Calu3 (cell line): Measurements from ENCODE around the gene MED15. TPM values are rescaled to one million over a fixed set of nuclear protein-coding genes. Genes with fewer than 3 reads are reported as not detected.
"Not testable (repeated sequence)": the region's sequence is repeated elsewhere in the genome, so short reads cannot be mapped to it uniquely, and the experiment has no call there.

ENCODE experiments used
- BruUV-seq: library from RNA; stranded (reverse); fragments of 400-500 nt; replicated peaks from 2 replicates; lab custom pipeline; 2021; lab: Mats Ljungman, UMichigan
- CTCF ChIA-PET: fragments of 300-600 bp; sonication (Branson Sonifier 250); formaldehyde crosslinking; loops from one replicate; lab custom pipeline; 2022; ENCODE audit warnings: antibody characterized with exemption; lab: Charles Lee
- DNase-seq: peaks from one replicate; pipeline ENCODE4 v3.0.0; 2022
- H3K27ac Mint-ChIP-seq: one replicate; pipeline ENCODE4 v1.8.0; 2022; ENCODE audit warnings: mixed read lengths; ENCODE audit not compliant: unreplicated experiment
- H3K27me3 Mint-ChIP-seq: one replicate; pipeline ENCODE4 v1.8.0; 2022; ENCODE audit warnings: mixed read lengths; ENCODE audit not compliant: unreplicated experiment
- H3K36me3 Mint-ChIP-seq: one replicate; pipeline ENCODE4 v1.8.0; 2022; ENCODE audit warnings: mild to moderate bottlenecking, moderate library complexity, mixed read lengths; ENCODE audit not compliant: insufficient read depth, unreplicated experiment
- H3K4me1 Mint-ChIP-seq: one replicate; pipeline ENCODE4 v1.8.0; 2022; ENCODE audit warnings: mild to moderate bottlenecking, low read depth, mixed read lengths; ENCODE audit not compliant: unreplicated experiment
- H3K4me3 Mint-ChIP-seq: one replicate; pipeline ENCODE4 v1.8.0; 2022; ENCODE audit warnings: mild to moderate bottlenecking, low read depth, moderate library complexity, mixed read lengths; ENCODE audit not compliant: unreplicated experiment
- H3K9me3 Mint-ChIP-seq: one replicate; pipeline ENCODE4 v1.8.0; 2022; ENCODE audit warnings: low read depth, mixed read lengths; ENCODE audit not compliant: unreplicated experiment
- intact Hi-C: fragments of 100-400 bp; cut with micrococcal nuclease; formaldehyde crosslinking; loops from one replicate; pipeline ENCODE4 v1.10.0; 2022; ENCODE audit not compliant: unreplicated experiment
- total RNA-seq: library from RNA; stranded (reverse); gene quantifications from 2 replicates; pipeline ENCODE4 v1.2.3, GENCODE V29; 2022
- TF ChIP-seq, protein P1 (sequence below): fragments of 200-600 bp; IDR thresholded peaks from one replicate; pipeline ENCODE4 v1.8.0; 2022; ENCODE audit warnings: antibody characterized with exemption; ENCODE audit not compliant: unreplicated experiment

Gene MED15
- total RNA-seq, 1 experiment from 2014 or later: 144 TPM

DNA sequence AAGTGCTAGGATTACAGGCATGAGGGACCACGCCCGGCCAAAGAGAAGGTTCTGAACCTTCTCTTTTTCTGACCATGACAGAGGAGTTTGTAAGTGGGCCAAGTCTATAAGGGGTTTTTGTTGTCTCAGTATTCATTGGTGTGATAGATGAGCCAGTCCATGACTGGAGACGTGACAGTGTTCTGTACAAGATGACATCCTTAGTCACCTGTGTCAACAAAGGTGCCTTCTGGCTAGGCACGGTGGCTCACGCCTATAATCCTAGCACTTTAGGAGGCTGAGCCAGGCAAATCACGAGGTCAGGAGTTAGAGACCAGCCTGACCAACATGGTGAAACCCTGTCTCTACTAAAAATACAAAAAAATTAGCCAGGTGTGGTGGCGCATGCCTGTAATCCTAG lies 7.6 kb upstream of the MED15 start:
- no peaks in the 10 kb centered on the region for H3K9me3 Mint-ChIP-seq
- DNase-seq: no peak
- CTCF ChIA-PET: interaction anchor here (0.7 kb wide), 1 partner anchor 257 kb away, joined by 3 read pairs; no protein-coding TSS in a partner anchor
- H3K27ac Mint-ChIP-seq: no peak overlapping the region
- TF ChIP-seq, protein P1, sequence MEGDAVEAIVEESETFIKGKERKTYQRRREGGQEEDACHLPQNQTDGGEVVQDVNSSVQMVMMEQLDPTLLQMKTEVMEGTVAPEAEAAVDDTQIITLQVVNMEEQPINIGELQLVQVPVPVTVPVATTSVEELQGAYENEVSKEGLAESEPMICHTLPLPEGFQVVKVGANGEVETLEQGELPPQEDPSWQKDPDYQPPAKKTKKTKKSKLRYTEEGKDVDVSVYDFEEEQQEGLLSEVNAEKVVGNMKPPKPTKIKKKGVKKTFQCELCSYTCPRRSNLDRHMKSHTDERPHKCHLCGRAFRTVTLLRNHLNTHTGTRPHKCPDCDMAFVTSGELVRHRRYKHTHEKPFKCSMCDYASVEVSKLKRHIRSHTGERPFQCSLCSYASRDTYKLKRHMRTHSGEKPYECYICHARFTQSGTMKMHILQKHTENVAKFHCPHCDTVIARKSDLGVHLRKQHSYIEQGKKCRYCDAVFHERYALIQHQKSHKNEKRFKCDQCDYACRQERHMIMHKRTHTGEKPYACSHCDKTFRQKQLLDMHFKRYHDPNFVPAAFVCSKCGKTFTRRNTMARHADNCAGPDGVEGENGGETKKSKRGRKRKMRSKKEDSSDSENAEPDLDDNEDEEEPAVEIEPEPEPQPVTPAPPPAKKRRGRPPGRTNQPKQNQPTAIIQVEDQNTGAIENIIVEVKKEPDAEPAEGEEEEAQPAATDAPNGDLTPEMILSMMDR: no peak
- H3K4me3 Mint-ChIP-seq: no peak overlapping the region
- H3K4me1 Mint-ChIP-seq: peaks cover 11% of the 10 kb centered on the region
- no TSS peak for BruUV-seq
- intact Hi-C loops: no loop called here
- no peaks in the 10 kb centered on the region for H3K27me3 Mint-ChIP-seq
- H3K36me3 Mint-ChIP-seq: peaks cover 23% of the 10 kb centered on the region

DNA sequence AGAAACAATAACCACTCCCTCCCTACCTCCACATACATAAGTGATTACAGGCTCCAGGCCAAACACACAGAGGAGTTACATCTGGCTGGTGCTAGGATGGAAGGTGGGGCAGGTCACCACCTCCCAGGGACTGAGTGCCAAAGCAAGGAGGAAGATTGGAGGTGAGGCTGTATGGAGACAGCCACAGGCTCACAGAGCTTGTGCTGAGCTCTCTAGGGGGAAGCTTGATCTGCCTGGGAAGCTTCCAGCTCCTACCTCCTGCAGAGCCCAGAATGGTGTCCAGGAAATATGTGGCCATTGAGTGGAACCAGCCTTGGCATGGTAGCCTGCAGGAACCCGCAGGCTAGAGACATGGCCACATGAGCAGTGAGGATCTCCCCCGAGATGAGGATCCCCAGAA lies 3.6 kb upstream of the MED15 start:
- Mint-ChIP-seq H3K36me3 (peaks cover 26% of the 10 kb centered on the region), H3K27me3 (no peaks in the 10 kb centered on the region), H3K27ac (no peak overlapping the region), H3K4me1 (peaks cover 21% of the 10 kb centered on the region), H3K4me3 (no peak overlapping the region), H3K9me3 (no peaks in the 10 kb centered on the region)
- intact Hi-C loops: no loop called here
- no peak for DNase-seq
- TF ChIP-seq, protein P1: no peak
- CTCF ChIA-PET: interaction anchor here (1.4 kb wide), 1 partner anchor 66 kb away, joined by 4 read pairs; no protein-coding TSS in a partner anchor
- no TSS peak for BruUV-seq

DNA sequence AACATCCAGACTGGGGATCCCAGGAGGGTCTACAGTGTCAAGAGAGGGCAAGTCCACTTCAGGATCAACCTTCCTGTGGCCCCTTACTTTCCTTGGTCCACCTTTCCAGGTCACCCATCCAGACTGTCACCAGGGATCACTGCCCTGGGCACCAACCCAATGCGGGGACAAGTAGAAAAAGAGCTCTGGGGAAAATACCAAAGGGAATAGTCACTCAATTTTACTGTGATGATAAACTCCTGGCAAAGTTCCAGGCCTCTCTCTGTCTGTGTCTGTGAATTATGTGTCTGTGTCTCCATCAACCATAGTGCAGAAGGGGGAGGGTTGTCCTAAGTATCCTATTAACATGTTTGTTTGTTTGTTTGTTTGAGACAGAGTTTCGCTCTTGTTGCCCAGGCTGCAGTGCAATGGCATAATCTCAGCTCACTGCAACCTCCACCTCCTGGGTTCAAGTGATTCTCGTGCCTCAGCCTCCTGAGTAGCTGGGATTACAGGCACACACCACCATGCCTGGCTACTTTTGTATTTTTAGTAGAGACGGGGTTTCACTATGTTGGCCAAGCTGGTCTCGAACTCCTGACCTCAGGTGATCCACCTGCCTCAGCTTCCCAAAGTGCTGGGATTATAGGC lies 3.0 kb upstream of the MED15 start:
- H3K27ac Mint-ChIP-seq, H3K4me3 Mint-ChIP-seq, H3K9me3 Mint-ChIP-seq, intact Hi-C loops, BruUV-seq, H3K27me3 Mint-ChIP-seq: not testable (repeated sequence)
- CTCF ChIA-PET: interaction anchor here (0.6 to 1.4 kb wide), 2 partner anchors 60 to 65 kb away, joined by 3 to 4 read pairs; no protein-coding TSS in a partner anchor
- DNase-seq: peak; percentile 37
- peaks cover 27% of the 10 kb centered on the region for H3K4me1 Mint-ChIP-seq
- H3K36me3 Mint-ChIP-seq: peaks cover 32% of the 10 kb centered on the region

DNA sequence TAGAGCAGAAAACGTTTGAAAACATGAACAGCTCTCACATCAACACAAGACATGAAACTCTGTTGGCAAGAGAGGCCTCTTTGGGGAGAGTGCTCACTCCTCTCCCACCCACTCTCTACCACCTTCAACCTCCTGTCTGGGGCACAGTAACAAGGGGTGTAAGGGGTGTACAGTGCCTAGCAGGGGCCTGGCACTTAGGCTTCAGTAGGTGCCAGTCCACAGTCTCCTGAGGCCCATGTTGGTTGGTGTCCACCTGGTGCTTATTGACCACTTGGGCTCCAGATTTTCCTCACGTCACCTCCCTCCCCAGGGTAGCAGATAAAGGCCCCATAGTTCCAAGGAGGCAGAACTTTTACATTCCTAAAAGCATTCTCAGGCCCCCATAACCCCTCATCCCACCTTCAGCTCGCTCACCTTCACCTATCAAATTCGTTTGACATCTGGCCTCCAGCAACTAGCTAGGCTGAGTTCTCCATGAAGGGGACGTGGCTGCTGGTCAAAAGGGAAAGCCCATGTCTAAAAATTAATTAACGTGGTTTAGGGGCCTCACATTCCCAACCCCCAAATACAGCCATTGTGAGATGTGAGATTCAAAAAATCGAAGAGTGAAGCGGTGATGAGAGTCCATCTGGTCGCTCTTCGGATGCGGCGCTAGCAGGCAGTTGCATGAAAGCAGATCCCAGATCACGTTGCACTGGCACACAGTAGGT lies 712 bp upstream of the MED15 start:
- no TSS peak for BruUV-seq
- peaks cover 48% of the 10 kb centered on the region for H3K4me1 Mint-ChIP-seq
- DNase-seq: no peak
- no peaks in the 10 kb centered on the region for H3K27me3 Mint-ChIP-seq
- intact Hi-C loops: loop anchor here (5.0 kb wide), 1 partner anchor 61 kb away; no protein-coding TSS in a partner anchor
- H3K4me3 Mint-ChIP-seq: peak overlapping the region; percentile 79
- H3K27ac Mint-ChIP-seq: peak overlapping the region; percentile 77
- peaks cover 43% of the 10 kb centered on the region for H3K36me3 Mint-ChIP-seq
- TF ChIP-seq, protein P1: no peak
- CTCF ChIA-PET: interaction anchor here (0.8 kb wide), 1 partner anchor 24 kb away, joined by 3 read pairs; no protein-coding TSS in a partner anchor
- H3K9me3 Mint-ChIP-seq: no peaks in the 10 kb centered on the region

DNA sequence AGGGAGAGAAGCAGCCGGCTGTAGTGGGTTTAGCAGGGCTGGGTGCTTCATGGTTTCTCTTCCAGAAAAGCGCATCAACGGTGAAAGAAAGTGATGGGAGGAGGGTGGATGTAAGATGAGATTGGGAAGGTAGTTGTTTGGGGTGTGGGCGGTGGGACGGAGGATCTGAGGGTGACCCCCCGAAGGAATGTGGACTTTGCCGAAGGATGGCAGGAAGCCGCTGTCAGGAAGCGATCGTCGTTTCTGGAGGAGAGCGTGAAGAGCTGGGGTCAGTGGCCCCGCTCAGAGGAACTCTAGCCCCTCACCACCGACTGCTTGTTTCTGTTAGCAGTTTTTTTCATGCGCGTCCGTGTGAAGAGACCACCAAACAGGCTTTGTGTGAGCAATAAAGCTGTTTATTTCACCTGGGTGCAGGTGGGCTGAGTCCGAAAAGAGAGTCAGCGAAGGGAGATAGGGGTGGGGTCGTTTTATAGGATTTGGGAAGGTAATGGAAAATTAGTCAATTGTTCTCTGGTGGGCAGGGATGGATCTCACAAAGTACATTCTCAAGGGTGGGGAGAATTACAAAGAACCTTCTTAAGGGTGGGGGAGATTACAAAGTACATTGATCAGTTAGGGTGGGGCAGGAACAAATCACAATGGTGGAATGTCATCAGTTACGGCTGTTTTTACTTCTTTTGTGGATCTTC lies 801 bp downstream of the MED15 start:
- peaks cover 57% of the 10 kb centered on the region for H3K4me1 Mint-ChIP-seq
- peaks cover 43% of the 10 kb centered on the region for H3K36me3 Mint-ChIP-seq
- CTCF ChIA-PET: interaction anchor here (0.8 kb wide), 1 partner anchor 13 kb away, joined by 3 read pairs; no protein-coding TSS in a partner anchor
- not testable (repeated sequence) for H3K27me3 Mint-ChIP-seq, DNase-seq, H3K9me3 Mint-ChIP-seq, BruUV-seq
- intact Hi-C loops: loop anchor here (5.0 kb wide), 1 partner anchor 59 kb away; no protein-coding TSS in a partner anchor
- peak overlapping the region; percentile 79 for H3K4me3 Mint-ChIP-seq
- H3K27ac Mint-ChIP-seq: peak overlapping the region; percentile 77
